HG02798 (cell line): Measurements from ENCODE around the gene CACNA1H.
"Not testable (repeated sequence)": the region's sequence is repeated elsewhere in the genome, so short reads cannot be mapped to it uniquely, and the experiment has no call there.

Experiments
- ATAC-seq: cut with Tn5 transposase; IDR thresholded peaks from one replicate; pipeline ENCODE4 v1.9.1; 2021; ENCODE audit warnings: mild to moderate bottlenecking; ENCODE audit not compliant: unreplicated experiment, poor library complexity

Gene CACNA1H

DNA sequence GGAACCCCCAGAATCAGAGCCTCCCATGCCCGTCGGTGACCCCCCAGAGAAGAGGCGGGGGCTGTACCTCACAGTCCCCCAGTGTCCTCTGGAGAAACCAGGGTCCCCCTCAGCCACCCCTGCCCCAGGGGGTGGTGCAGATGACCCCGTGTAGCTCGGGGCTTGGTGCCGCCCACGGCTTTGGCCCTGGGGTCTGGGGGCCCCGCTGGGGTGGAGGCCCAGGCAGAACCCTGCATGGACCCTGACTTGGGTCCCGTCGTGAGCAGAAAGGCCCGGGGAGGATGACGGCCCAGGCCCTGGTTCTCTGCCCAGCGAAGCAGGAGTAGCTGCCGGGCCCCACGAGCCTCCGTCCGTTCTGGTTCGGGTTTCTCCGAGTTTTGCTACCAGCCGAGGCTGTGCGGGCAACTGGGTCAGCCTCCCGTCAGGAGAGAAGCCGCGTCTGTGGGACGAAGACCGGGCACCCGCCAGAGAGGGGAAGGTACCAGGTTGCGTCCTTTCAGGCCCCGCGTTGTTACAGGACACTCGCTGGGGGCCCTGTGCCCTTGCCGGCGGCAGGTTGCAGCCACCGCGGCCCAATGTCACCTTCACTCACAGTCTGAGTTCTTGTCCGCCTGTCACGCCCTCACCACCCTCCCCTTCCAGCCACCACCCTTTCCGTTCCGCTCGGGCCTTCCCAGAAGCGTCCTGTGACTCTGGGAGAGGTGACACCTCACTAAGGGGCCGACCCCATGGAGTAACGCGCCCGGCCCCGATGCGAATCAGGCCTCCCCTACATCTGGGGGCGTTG, 68.1 kb downstream of the CACNA1H start:
- no peak for ATAC-seq

GRCh38 chr16:1221628-1222552, 69.0 kb downstream of the CACNA1H start:
- ATAC-seq: no peak

DNA sequence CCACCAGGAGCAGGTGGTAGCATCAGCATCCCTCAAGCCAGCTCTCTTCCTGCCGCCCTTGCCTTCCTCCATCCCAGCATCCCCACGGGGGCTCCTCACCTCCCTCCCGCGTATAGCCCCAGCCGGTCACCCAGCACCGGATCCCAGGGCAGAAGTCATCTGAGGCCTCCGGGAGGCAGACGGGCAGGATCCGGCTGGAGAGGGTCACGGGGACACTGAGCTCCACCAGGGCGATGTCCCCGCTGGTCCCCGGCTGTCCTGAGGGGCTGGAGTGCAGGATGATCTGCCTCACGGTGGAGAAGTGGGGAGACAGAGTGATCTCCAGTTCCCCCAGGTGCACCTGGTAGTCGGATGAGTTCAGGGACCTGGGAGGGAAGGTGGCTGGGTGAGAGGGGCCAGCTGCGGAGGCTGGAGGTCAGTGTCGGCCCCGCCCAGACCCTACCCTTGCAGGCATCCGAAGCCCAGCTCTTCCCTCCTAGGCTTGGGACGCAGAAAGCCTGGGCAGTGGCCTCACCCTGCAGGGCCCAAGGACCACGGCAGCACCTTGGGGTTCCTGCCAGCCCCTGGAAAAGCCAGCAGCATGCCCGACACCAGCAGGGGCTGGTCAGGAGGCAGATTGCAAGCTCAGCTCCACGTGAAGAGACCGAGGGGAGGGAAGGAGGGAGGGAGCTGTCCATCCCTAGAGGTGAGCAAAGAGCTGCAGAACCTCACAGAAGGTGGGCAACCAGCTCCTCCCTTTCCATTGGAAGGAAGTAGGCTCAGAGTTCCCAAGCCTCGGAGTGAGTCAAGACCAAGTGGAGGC, 69.8 kb downstream of the CACNA1H start:
- no peak for ATAC-seq

GRCh38 chr16:1223355-1224214, 70.7 kb downstream of the CACNA1H start:
- no peak for ATAC-seq

- no peak for ATAC-seq
Measured at GRCh38 chr16:1224558-1224957, 71.7 kb downstream of the CACNA1H start.

DNA sequence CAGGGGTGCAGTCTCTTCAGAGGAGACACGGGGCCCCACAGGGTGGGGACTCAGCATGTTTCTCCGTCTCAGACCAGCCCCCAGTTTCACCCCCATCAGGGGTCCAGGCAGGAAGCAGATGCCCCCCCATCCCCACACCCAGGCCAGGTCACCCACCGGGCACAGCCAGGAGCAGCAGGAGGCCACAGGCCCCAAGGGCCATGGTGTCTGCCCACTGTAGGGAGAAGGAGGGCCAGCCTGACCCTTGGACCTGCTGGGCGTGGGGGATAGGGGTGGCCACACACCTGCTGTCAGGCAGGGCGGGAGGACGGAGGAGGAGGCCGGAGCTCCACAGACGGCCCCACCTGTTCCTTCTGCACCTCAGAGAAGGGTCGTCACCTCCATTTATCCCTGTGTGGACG, 72.1 kb downstream of the CACNA1H start, which contains the start of gene TPSG1:
TPSG1 (minus strand) TSS at position 218 of the 401 bp plus-strand sequence; CDS start at position 202, 16 bp downstream.
- ATAC-seq: no peak

- ATAC-seq: not testable (repeated sequence)
Measured at GRCh38 chr16:1225728-1226311, 72.9 kb downstream of the CACNA1H start.

DNA sequence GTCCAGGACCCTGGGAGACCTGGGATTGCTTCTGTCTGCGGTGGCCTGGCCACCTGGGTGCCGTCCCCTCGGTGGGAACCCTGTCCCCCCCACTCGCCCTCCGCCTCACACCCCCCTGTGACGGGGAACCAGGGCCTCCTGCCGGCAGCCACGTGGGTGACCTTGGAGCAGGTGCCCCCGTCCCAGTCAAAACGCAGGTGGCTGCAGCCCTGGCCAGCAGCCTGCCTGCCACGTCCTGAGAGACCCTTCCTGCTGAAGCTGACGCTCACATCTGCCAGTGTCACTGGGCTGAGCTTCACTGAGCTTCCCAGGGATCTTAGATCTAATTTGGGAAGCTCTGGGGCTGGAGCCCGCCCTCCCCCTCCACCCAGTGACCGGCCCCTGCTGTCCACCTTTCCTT, 73.8 kb downstream of the CACNA1H start:
- ATAC-seq: not testable (repeated sequence)

DNA sequence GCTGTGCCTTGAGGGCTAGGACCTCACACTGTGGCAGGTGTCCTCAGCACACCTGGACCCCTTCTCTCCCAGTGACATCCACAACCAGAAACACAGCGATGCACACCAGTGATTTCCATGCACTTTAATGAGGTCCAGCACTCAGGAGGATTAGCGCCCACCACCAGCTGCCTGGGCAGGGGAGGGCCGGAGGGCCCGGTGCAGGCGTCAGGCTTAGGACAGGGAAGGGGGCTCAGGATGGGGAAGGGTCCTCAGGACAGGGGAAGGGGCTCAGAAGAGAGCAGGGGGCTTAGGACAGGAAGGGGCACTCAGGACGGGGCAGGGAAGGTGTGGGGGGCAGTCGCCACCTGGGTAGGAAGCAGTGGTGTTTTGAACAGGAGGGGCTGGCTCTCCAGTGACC, 75.3 kb downstream of the CACNA1H start:
- not testable (repeated sequence) for ATAC-seq

DNA sequence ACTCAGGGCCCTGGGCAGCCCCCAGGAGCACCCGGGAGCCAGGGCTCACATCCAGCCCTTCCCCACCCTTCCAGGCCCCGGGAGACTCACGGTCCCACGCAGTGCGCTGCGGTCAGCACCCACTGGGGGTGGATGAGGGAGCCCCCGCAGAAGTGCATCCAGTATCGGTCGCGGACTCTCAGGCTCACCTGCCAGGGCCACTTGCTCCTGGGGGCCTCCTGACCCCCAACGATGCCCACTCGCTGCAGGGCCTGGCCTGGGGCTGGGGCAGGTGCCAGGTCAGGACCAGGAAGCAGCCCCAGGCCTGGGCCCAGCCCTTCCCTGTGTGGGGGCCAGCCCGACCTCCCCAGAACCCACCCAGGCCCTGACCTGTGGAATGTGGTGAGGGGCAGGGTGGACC, 76.6 kb downstream of the CACNA1H start:
- ATAC-seq: not testable (repeated sequence)

- not testable (repeated sequence) for ATAC-seq
Measured at GRCh38 chr16:1230084-1230470, 77.2 kb downstream of the CACNA1H start, which contains the start of gene TPSB2. Gene TPSB2 (minus strand): TSS chr16:1230184. CDS start chr16:1229951, 233 bp downstream.

DNA sequence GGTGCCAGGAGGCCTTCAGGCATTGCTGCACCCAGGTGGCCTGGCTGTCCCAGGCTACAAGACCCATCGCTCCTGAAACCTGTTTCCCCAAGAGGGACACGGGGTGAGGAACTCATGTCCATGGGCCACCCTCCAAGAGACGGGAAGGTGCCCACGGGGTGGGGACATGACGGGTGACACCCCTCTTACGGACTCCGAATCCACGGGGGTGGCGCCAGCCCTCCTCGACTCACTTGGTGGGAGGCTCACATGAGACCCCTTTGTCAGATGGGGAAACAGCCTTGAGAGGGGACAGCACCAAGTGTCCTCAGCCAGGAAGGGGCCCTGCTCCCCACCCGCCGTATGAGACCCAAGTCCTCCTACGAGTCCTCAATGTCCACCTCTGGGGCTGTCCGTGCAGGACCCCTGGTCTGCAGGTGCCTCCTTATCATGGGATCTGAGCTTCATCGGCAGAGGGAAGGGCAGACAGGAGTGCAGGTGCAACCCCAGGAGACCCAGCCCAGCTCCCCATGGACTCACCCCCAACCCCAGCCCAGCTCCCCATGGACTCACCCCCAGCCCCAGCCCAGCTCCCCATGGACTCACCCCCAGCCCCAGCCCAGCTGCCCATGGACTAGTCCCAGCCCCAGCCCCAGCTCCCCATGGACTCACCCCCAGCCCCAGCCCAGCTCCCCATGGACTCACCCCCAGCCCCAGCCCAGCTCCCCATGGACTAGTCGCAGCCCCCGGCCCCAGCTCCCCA, 77.7 kb downstream of the CACNA1H start:
- ATAC-seq: not testable (repeated sequence)

GRCh38 chr16:1231301-1231700, 78.4 kb downstream of the CACNA1H start:
- ATAC-seq: not testable (repeated sequence)

GRCh38 chr16:1232049-1232748, 79.3 kb downstream of the CACNA1H start:
- not testable (repeated sequence) for ATAC-seq

GRCh38 chr16:1236659-1237058, 83.8 kb downstream of the CACNA1H start:
- ATAC-seq: not testable (repeated sequence)

DNA sequence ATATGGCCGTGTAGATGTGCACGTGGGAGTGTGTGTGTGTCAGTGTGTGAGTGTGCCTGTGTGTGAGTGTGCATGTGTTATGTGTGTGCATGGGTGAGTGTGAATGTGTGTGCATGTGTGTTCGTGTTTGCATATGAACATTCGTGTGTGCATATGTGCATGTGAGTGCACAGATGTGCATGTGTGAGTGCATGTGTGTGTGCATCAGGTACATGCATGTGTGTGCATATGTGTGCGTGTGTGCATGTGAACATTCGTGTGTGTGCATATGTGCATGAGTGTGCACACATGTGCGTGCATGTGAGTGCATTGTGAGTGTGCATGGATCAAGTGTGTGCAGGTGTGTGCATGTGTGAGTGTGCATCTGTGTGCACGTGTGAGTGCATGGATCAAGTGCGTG, 85.1 kb downstream of the CACNA1H start:
- no peak for ATAC-seq

GRCh38 chr16:1238909-1239308, 86.0 kb downstream of the CACNA1H start:
- not testable (repeated sequence) for ATAC-seq

DNA sequence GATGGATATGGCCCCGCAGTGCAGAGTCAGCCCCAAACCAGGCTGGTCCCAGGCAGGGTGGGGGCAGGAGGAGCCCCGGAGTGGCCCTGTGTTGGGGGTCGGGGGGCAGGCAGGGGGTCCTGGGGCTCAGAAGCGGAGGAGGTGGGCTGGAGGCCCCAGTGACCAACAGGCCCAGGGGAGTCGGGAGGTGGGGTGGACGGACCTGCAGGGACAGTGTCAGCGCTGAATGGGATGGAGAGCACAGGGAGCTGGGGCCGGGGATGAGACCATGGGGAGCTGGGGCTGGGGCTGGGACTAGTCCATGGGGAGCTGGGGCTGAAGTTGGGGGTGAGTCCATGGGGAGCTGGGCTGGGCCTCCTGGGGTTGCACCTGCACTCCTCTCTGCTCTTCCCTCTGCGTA, 86.7 kb downstream of the CACNA1H start:
- ATAC-seq: not testable (repeated sequence)
